ENCODE data around the gene CFAP74. TPM values are rescaled to one million over a fixed set of nuclear protein-coding genes. Genes with fewer than 3 reads are reported as not detected.

The CFAP74 gene
- total and polyA plus RNA-seq, 12 donors = 0.03 TPM; not detected in 11

- no peak overlapping the region for H3K27ac ChIP-seq
- ATAC-seq (no peak), DNase-seq (no peak)
- peaks cover 0 to 64% (median 48%) of the 10 kb centered on the region in 7 donors for H3K27me3 ChIP-seq
- intact Hi-C loops (cut with DNase I) = no loop called here
- H3K36me3 ChIP-seq = no peaks in the 10 kb centered on the region
- TF ChIP-seq CTCF (IDR thresholded peaks at IDR 0.05) = no peak
- 85 to 87% methylated on average over 27 of the region's 27 CpGs for WGBS, 2 donors
- no peak overlapping the region for H3K4me3 ChIP-seq
- no peaks in the 10 kb centered on the region for H3K9me3 ChIP-seq
- H3K4me1 ChIP-seq = peaks cover 0 to 5% (median 0%) of the 10 kb centered on the region in 9 donors
Measured at GRCh38 chr1:2009101-2010053, 5.8 kb upstream of the CFAP74 start.

GRCh38 chr1:2004856-2005255 lies 1.3 kb upstream of the CFAP74 start:
- H3K36me3 ChIP-seq = no peaks in the 10 kb centered on the region
- H3K27ac ChIP-seq = no peak overlapping the region
- no peak for TF ChIP-seq CTCF (IDR thresholded peaks at IDR 0.05)
- intact Hi-C loops (cut with DNase I) = no loop called here
- DNase-seq = no peak
- ATAC-seq = no peak
- H3K4me1 ChIP-seq = peaks cover 0 to 7% (median 0%) of the 10 kb centered on the region in 9 donors
- no peak overlapping the region for H3K4me3 ChIP-seq
- peaks cover 4 to 79% (median 73%) of the 10 kb centered on the region in 7 donors for H3K27me3 ChIP-seq
- H3K9me3 ChIP-seq = no peaks in the 10 kb centered on the region
- WGBS, 2 donors = 66 to 72% methylated on average over 21 of the region's 21 CpGs

- intact Hi-C loops (cut with DNase I) = no loop called here
- DNase-seq = no peak
- TF ChIP-seq CTCF (IDR thresholded peaks at IDR 0.05) = no peak
- H3K4me1 ChIP-seq = peaks cover 0 to 7% (median 0%) of the 10 kb centered on the region in 9 donors
- H3K9me3 ChIP-seq = no peaks in the 10 kb centered on the region
- H3K27ac ChIP-seq = no peak overlapping the region
- no peaks in the 10 kb centered on the region for H3K36me3 ChIP-seq
- H3K4me3 ChIP-seq = no peak overlapping the region
- no peak for ATAC-seq
- 80 to 84% methylated on average over 13 of the region's 13 CpGs for WGBS, 2 donors
- H3K27me3 ChIP-seq = peaks cover 4 to 75% (median 52%) of the 10 kb centered on the region in 7 donors
Measured at GRCh38 chr1:2001773-2002411, 1.7 kb downstream of the CFAP74 start.

- WGBS, 2 donors = 84 to 93% methylated on average over 9 of the region's 9 CpGs
- intact Hi-C loops (cut with DNase I) = no loop called here
- H3K27ac ChIP-seq = no peak overlapping the region
- no peak for TF ChIP-seq CTCF (IDR thresholded peaks at IDR 0.05)
- H3K4me1 ChIP-seq = peaks cover 0 to 13% (median 0%) of the 10 kb centered on the region in 9 donors
- no peaks in the 10 kb centered on the region for H3K9me3 ChIP-seq
- no peak overlapping the region for H3K4me3 ChIP-seq
- H3K36me3 ChIP-seq = no peaks in the 10 kb centered on the region
- ATAC-seq (no peak), DNase-seq (no peak)
- peaks cover 4 to 68% (median 46%) of the 10 kb centered on the region in 7 donors for H3K27me3 ChIP-seq
Measured at GRCh38 chr1:2000850-2001249, 2.7 kb downstream of the CFAP74 start.
